ENCODE data around the gene AFAP1L2.
A peak's percentile ranks its signal among the peaks of the same experiment; 100 is the strongest.

The AFAP1L2 gene

DNA sequence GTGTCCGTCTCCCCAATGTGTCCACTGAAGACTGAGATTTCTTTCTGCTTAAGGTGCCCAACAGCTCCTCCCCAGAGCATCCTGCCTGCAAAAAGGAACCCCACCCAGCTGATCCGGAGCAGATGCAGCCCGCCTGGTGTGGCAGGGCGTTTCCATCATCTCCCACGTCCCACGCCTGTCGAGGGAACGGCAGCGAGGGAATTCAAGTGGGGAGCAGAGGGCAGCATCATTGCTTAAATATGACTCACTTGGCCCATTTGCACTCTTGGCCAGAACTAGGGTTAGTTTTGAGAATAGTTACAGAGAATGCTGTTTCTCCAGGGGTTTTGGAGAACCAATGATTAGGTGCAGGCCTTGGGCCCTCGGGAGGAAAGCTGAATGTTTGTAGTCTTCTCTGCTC lies 144.5 kb downstream of the AFAP1L2 start:
- peak; percentile 86 for DNase-seq (ENCODE audit: low read depth)
- TF ChIP-seq, protein P1, sequence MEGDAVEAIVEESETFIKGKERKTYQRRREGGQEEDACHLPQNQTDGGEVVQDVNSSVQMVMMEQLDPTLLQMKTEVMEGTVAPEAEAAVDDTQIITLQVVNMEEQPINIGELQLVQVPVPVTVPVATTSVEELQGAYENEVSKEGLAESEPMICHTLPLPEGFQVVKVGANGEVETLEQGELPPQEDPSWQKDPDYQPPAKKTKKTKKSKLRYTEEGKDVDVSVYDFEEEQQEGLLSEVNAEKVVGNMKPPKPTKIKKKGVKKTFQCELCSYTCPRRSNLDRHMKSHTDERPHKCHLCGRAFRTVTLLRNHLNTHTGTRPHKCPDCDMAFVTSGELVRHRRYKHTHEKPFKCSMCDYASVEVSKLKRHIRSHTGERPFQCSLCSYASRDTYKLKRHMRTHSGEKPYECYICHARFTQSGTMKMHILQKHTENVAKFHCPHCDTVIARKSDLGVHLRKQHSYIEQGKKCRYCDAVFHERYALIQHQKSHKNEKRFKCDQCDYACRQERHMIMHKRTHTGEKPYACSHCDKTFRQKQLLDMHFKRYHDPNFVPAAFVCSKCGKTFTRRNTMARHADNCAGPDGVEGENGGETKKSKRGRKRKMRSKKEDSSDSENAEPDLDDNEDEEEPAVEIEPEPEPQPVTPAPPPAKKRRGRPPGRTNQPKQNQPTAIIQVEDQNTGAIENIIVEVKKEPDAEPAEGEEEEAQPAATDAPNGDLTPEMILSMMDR (conservative IDR thresholded peaks at IDR 0.05; ENCODE audit: low read length): no peak
- H3K4me3 ChIP-seq (ENCODE audit: low read length): no peak overlapping the region

DNA sequence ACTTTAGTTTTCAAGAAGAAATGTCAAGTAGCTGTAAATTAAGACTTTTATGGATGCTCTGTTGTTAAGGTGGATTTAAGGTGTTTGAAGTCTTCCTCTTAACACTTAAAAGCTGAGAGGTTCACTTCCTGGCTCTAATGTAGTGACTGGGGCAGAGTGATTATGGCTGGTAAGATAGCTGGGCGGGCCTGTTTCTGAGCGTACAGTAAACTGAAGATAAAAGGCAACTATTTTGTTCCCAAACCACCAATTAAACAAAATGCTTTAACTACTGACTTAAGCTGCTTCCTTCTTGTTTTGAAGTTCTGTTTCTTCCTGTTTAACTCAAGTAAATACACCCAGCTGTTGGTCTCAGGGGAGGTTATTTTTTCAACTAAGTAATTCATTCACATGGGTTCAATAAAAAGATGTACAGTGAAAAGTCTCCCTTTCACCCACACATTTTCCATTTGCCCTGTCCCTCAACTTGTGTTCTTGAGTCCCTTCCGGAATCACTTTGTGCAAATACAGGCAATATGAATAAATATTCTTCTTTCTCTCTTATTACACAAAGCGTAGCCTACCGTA lies 145.9 kb downstream of the AFAP1L2 start:
- H3K4me3 ChIP-seq (ENCODE audit: low read length): no peak overlapping the region
- DNase-seq (ENCODE audit: low read depth): no peak
- TF ChIP-seq, protein P1 (conservative IDR thresholded peaks at IDR 0.05; ENCODE audit: low read length): no peak

DNA sequence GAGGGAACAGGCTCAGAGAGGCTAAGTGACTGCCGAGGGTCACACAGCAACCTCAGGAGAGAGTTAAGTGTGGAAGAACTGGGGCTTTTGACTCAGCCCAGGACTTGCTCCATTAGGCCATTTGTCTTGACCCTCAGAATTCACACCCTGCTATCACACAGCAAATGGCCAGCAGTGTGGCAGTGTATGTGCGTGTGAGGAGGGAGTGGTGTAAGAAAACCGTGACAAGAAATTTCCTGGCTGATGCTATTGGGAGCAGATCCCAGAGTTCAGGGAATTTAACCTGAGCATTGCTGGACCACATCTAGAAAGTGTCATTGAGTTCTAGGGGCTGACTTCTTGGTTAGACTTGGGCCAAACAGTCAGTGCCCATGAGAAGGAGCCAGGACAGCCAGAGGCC lies 146.8 kb downstream of the AFAP1L2 start:
- H3K4me3 ChIP-seq (ENCODE audit: low read length): no peak overlapping the region
- peak; percentile 27 for DNase-seq (ENCODE audit: low read depth)
- TF ChIP-seq, protein P1 (conservative IDR thresholded peaks at IDR 0.05; ENCODE audit: low read length): no peak

DNA sequence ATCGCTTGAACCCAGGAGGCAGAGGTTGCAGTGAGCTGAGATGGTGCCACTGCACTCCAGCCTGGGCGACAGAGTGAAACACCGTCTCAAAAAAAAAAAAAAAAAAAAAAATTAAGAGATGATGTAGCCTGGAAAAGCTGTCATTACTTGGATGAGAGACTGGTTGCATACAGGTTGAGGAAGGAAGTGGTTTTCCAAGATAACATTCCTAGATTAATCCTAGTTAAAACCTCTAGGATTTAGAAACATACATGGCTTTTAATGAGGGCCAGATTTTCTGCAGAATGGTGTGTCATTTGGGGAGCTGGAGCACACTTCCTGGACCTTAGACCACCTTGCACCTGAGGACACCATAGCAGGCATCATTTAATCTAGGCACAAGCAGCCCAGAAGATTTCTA lies 147.5 kb downstream of the AFAP1L2 start:
- peak; percentile 29 for DNase-seq (ENCODE audit: low read depth)
- no peak overlapping the region for H3K4me3 ChIP-seq (ENCODE audit: low read length)
- TF ChIP-seq, protein P1 (conservative IDR thresholded peaks at IDR 0.05; ENCODE audit: low read length): no peak

DNA sequence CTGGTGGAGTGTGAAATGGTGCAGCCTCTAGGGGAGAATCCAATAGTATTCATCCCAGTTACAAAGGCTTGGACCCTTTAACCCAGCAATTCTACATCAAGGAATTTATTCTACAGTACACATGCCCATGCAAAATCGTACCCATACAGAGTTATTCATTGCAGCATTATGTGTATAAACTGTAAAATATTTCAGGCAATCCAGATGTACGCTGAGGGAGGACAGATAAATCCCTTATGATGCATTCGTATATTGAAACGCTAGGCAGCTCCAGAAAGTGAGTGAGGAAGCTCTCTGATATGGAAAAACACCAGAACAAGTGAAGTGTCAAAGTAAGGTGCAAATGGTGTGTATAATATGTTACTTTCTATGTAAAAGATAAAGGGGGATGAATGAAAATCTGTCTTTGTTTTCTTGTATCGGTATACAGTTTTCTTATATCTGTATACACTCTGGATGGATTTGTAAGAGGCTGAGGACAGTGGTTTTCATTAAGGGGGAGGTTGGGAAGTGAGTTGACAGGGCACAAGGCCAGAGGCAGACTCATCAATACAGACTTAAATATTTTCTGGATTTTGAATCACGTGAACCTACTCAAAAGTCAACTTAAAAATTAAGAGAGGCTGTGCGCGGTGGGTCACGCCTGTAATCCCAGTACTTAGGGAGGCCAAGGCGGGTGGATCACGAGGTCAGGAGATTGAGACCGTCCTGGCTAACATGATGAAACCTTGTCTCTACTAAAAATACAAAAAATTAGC lies 148.1 kb downstream of the AFAP1L2 start:
- TF ChIP-seq, protein P1 (conservative IDR thresholded peaks at IDR 0.05; ENCODE audit: low read length): no peak
- no peak overlapping the region for H3K4me3 ChIP-seq (ENCODE audit: low read length)
- DNase-seq (ENCODE audit: low read depth): no peak

DNA sequence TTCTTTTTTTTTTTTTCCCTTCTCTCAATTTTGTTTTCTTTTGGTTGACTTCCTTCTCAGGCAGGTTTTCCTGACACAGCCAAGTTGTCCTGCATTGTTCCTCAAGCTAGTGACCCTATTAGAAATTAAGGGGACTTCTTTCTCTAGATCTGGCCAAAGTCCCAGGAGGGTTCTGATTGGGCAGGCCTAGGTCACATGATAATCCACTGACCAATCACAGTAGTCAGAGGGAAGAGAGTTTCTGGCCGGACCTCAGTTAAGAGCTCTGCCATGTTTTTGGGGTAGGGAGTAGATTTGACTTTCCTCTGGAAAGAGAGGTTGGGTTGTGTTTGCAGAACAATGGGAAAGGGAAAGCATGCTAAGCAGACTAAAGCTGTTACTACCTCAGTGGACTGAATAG lies 149.1 kb downstream of the AFAP1L2 start:
- TF ChIP-seq, protein P1 (conservative IDR thresholded peaks at IDR 0.05; ENCODE audit: low read length): no peak
- no peak for DNase-seq (ENCODE audit: low read depth)
- no peak overlapping the region for H3K4me3 ChIP-seq (ENCODE audit: low read length)

DNA sequence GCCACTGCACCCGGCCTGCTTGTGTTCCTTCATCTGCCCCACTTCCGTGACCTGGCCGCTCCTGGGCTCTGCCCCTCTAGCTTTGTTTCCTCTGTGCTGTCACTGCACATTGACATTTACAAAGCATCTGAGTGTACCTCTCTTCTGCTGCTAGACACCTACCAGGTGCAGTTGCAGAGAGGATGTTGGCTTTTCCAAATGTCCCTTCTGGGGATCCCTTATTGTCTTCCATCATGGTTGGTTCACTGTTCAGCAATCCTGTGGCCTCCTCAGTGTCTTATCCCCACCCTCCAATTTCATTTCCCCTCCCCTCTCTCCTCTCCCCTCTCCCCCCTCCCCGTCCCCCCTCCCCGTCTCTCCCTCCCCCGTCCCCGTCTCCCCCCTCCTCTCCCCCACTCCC lies 151.4 kb downstream of the AFAP1L2 start:
- H3K4me3 ChIP-seq (ENCODE audit: low read length): no peak overlapping the region
- DNase-seq (ENCODE audit: low read depth): no peak
- TF ChIP-seq, protein P1 (conservative IDR thresholded peaks at IDR 0.05; ENCODE audit: low read length): no peak

All from AG10803 (cell line).